Upper lobe of left lung (tissue), 6 donors: ENCODE data around the gene MX1. TPM values are rescaled to one million over a fixed set of nuclear protein-coding genes. Genes with fewer than 3 reads are reported as not detected.
A peak's percentile ranks its signal among the peaks of the same experiment; 100 is the strongest.

Experiments
- ATAC-seq, 2 donors: fragments of 200-7000 bp; cut with Tn5 transposase; one replicate each; pipeline ENCODE4 v1.9.1; 2022; ENCODE audit warnings: mild to moderate bottlenecking in 2 of 2, moderate library complexity in 2 of 2; ENCODE audit not compliant: low FRiP score in 2 of 2
- DNase-seq, 2 donors: peaks; one replicate each; pipeline ENCODE4 v3.0.0-alpha.2; 2019 to 2020
- H3K27ac ChIP-seq, 4 donors: fragments of 200-600 bp; sonication (generic); one replicate each; pipeline ENCODE4 v1.5.1; 2016 to 2019
- H3K27me3 ChIP-seq, 4 donors: fragments of 200-600 bp; sonication (generic); one replicate each; pipeline ENCODE4 v1.5.1; 2017 to 2019
- H3K36me3 ChIP-seq, 4 donors: fragments of 200-600 bp; sonication (generic); one replicate each; pipeline ENCODE4 v1.5.1; 2016 to 2019
- H3K4me1 ChIP-seq, 4 donors: fragments of 200-600 bp; sonication (generic); one replicate each; pipeline ENCODE4 v1.5.1; 2018 to 2019
- H3K4me3 ChIP-seq, 4 donors: fragments of 200-600 bp; sonication (generic); one replicate each; pipeline ENCODE4 v1.5.1; 2017 to 2019; ENCODE audit warnings: mild to moderate bottlenecking in 2 of 4, moderate library complexity in 1 of 4
- H3K9me3 ChIP-seq, 4 donors: fragments of 200-600 bp; sonication (generic); one replicate each; pipeline ENCODE4 v1.5.1; 2018 to 2019
- CTCF ChIP-seq, 6 experiments: fragments of 450-650 bp in 4 of 6; fragments of 200-600 bp in 2 of 6; sonication (generic) in 2 of 6; IDR thresholded peaks; one replicate each; pipeline ENCODE4 v1.5.1; 2016 to 2019; ENCODE audit warnings: antibody characterized with exemption in 6 of 6
- EP300 ChIP-seq, 4 donors: sonication (generic); formaldehyde crosslinking; IDR thresholded peaks; one replicate each; pipeline ENCODE4 v1.5.1; 2017; ENCODE audit warnings: antibody characterized with exemption in 4 of 4, control low read depth in 2 of 4
- POLR2A ChIP-seq, 4 donors: fragments of 450-650 bp; IDR thresholded peaks; one replicate each; pipeline ENCODE4 v1.5.1; 2016 to 2017; ENCODE audit warnings: antibody characterized with exemption in 4 of 4, mild to moderate bottlenecking in 2 of 4
- POLR2AphosphoS5 ChIP-seq, 2 donors: sonication (generic); formaldehyde crosslinking; IDR thresholded peaks; one replicate each; pipeline ENCODE4 v1.5.1; 2017; ENCODE audit warnings: antibody characterized with exemption in 2 of 2
- WGBS, 2 donors: methylation state at CpG; one replicate each; pipeline ENCODE4 v1.1.5; 2017 to 2018; 5-methylcytosine and 5-hydroxymethylcytosine counted together
- total RNA-seq, 6 donors: library from RNA; depleted of rRNA in 4 of 6; stranded (reverse); fragments of >200 nt in 4 of 6; gene quantifications; one replicate each; pipeline versions ENCODE4 v1.1.0 to v1.2.1, GENCODE V29; 2016 to 2021
- donor health status: DM: no; HTN: no; CAD: no; lungs with moderate emphysema.
- donor health status: DM: no; HTN: yes; CAD: no; lungs with severe emphysema.

MX1 gene
- total RNA-seq, 6 donors from 2014 or later: 38.3 to 159 (median 89.0) TPM

- Histone ChIP-seq H3K4me3 (no peak overlapping the region), H3K27me3 (no peaks in the 10 kb centered on the region), H3K9me3 (no peaks in the 10 kb centered on the region), H3K36me3 (peaks cover 22 to 91% (median 57%) of the 10 kb centered on the region in 4 donors), H3K4me1 (no peaks in the 10 kb centered on the region), H3K27ac (no peak overlapping the region)
- ATAC-seq (no peak), DNase-seq (no peak)
- TF ChIP-seq EP300 (IDR thresholded peaks at IDR 0.05): no peak
- no peak for TF ChIP-seq CTCF (IDR thresholded peaks at IDR 0.05)
- TF ChIP-seq POLR2A (IDR thresholded peaks at IDR 0.05): no peak
- no peak for TF ChIP-seq POLR2AphosphoS5 (IDR thresholded peaks at IDR 0.05)
- WGBS, 2 donors: 96 to 98% methylated on average over 4 of the region's 4 CpGs
Observed at GRCh38 chr21:41446586-41446985, 20.5 kb downstream of the MX1 start.

GRCh38 chr21:41447356-41447755 lies 21.3 kb downstream of the MX1 start:
- DNase-seq (no peak), ATAC-seq (no peak)
- Histone ChIP-seq H3K27me3 (no peaks in the 10 kb centered on the region), H3K36me3 (peaks cover 19 to 90% (median 55%) of the 10 kb centered on the region in 4 donors), H3K27ac (no peak overlapping the region), H3K9me3 (no peaks in the 10 kb centered on the region), H3K4me1 (no peaks in the 10 kb centered on the region), H3K4me3 (no peak overlapping the region)
- 93 to 100% methylated on average over 3 of the region's 3 CpGs for WGBS, 2 donors
- no peak for TF ChIP-seq EP300 (IDR thresholded peaks at IDR 0.05)
- no peak for TF ChIP-seq POLR2AphosphoS5 (IDR thresholded peaks at IDR 0.05)
- TF ChIP-seq POLR2A (IDR thresholded peaks at IDR 0.05): no peak
- TF ChIP-seq CTCF (IDR thresholded peaks at IDR 0.05): no peak

- peaks cover 18 to 92% (median 49%) of the 10 kb centered on the region in 4 donors for H3K36me3 ChIP-seq
Observed at GRCh38 chr21:41449613-41450012, 23.6 kb downstream of the MX1 start.

GRCh38 chr21:41451753-41452676 lies 26.0 kb downstream of the MX1 start:
- DNase-seq (peak in 1 of 2 donors; percentile 37), ATAC-seq (no peak)
- H3K27me3 ChIP-seq: no peaks in the 10 kb centered on the region
- WGBS, 2 donors: 83 to 85% methylated on average over 14 to 15 of the region's 16 CpGs
- peaks cover 11 to 92% (median 45%) of the 10 kb centered on the region in 4 donors for H3K36me3 ChIP-seq
- H3K4me3 ChIP-seq: no peak overlapping the region
- H3K4me1 ChIP-seq: no peaks in the 10 kb centered on the region
- H3K27ac ChIP-seq: no peak overlapping the region
- H3K9me3 ChIP-seq: no peaks in the 10 kb centered on the region
- no peak for TF ChIP-seq CTCF (IDR thresholded peaks at IDR 0.05)
- no peak for TF ChIP-seq POLR2A (IDR thresholded peaks at IDR 0.05)
- no peak for TF ChIP-seq EP300 (IDR thresholded peaks at IDR 0.05)
- TF ChIP-seq POLR2AphosphoS5 (IDR thresholded peaks at IDR 0.05): no peak

More at GRCh38 chr21:41449613-41450012, 23.6 kb downstream of the MX1 start:
- H3K27ac ChIP-seq: no peak overlapping the region
- WGBS, 2 donors: 95 to 96% methylated on average over 3 to 5 of the region's 5 CpGs
- H3K4me3 ChIP-seq: no peak overlapping the region
- no peak for ATAC-seq
- DNase-seq: no peak
- H3K27me3 ChIP-seq: no peaks in the 10 kb centered on the region
- H3K4me1 ChIP-seq: no peaks in the 10 kb centered on the region
- H3K9me3 ChIP-seq: no peaks in the 10 kb centered on the region
- TF ChIP-seq POLR2AphosphoS5 (IDR thresholded peaks at IDR 0.05) (no peak), CTCF (IDR thresholded peaks at IDR 0.05) (no peak), POLR2A (IDR thresholded peaks at IDR 0.05) (no peak), EP300 (IDR thresholded peaks at IDR 0.05) (no peak)
